ENCODE data around the gene STK11. TPM values are rescaled to one million over a fixed set of nuclear protein-coding genes. Genes with fewer than 3 reads are reported as not detected.

STK11 gene
- total RNA-seq, 1 experiment from 2014 or later, result 53.0 TPM

DNA sequence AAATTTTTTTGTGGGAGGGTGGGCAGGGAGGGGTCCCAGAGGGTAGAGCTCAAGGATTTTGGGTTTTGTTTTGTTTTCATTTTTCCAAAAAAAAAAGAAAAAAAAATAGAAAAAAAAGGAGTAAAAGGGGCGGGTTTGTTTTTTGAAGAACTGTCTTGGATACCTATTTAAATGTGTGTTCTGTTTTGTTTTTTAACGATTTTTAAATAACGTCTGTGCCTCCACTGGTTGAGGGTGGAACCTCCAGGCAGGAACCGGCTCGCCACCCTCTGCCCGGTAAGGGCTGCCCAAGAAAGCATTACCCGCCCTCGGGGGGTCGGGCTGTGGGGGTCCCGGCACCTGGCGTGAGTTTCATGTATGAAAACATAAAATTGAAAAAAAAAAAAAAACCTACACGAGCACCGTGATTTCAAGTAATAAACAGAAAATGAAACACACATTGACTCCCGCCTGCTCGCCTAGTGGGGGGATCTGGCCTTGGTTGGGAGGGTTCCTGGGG lies 53.2 kb downstream of the STK11 start:
- H3K27ac ChIP-seq, result peak overlapping the region; percentile 92
- BruUV-seq (replicated peaks), result no TSS peak
- H3K4me3 ChIP-seq, result peak overlapping the region; percentile 42; the same call in 1 of the 2 replicates
- peaks cover 10% of the 10 kb centered on the region; the same call in 1 of the 2 replicates for H4K20me1 ChIP-seq (ENCODE audit: insufficient read depth)
- H3K27me3 ChIP-seq (ENCODE audit: insufficient read depth, low read depth), result no peaks in the 10 kb centered on the region
- H3K4me1 ChIP-seq (replicated peaks; ENCODE audit: insufficient read depth), result peaks cover 53% of the 10 kb centered on the region
- H3K36me3 ChIP-seq (ENCODE audit: low read depth), result peaks cover 3% of the 10 kb centered on the region; the same call in 1 of the 2 replicates
- H3K4me2 ChIP-seq, result peak overlapping the region; percentile 74
- peaks cover 67% of the 10 kb centered on the region for H3F3A ChIP-seq (ENCODE audit: insufficient read depth, low read depth)
- ChIA-PET POLR2A (ENCODE audit: unreplicated experiment) (no interaction called here), CTCF (interaction anchor here (0.7 kb wide), 1 partner anchor 43 kb away, joined by 3 read pairs; no protein-coding TSS in a partner anchor)
- TF ChIP-seq EZH2 (IDR thresholded peaks at IDR 0.05; ENCODE audit: low read depth), result no peak
- TF ChIP-seq, protein P1, sequence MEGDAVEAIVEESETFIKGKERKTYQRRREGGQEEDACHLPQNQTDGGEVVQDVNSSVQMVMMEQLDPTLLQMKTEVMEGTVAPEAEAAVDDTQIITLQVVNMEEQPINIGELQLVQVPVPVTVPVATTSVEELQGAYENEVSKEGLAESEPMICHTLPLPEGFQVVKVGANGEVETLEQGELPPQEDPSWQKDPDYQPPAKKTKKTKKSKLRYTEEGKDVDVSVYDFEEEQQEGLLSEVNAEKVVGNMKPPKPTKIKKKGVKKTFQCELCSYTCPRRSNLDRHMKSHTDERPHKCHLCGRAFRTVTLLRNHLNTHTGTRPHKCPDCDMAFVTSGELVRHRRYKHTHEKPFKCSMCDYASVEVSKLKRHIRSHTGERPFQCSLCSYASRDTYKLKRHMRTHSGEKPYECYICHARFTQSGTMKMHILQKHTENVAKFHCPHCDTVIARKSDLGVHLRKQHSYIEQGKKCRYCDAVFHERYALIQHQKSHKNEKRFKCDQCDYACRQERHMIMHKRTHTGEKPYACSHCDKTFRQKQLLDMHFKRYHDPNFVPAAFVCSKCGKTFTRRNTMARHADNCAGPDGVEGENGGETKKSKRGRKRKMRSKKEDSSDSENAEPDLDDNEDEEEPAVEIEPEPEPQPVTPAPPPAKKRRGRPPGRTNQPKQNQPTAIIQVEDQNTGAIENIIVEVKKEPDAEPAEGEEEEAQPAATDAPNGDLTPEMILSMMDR (conservative IDR thresholded peaks at IDR 0.05), result no peak
- DNase-seq, result no peak
- no peaks in the 10 kb centered on the region for H3K9me3 ChIP-seq (ENCODE audit: insufficient read depth, low read depth)
- peaks cover 43% of the 10 kb centered on the region for H3K79me2 ChIP-seq (ENCODE audit: low read depth)
- H2AFZ ChIP-seq, result no peak overlapping the region
- H3K9me2 ChIP-seq (ENCODE audit: insufficient read depth), result no peaks in the 10 kb centered on the region
- intact Hi-C loops (cut with micrococcal nuclease; ENCODE audit: unreplicated experiment), result no loop called here

DNA sequence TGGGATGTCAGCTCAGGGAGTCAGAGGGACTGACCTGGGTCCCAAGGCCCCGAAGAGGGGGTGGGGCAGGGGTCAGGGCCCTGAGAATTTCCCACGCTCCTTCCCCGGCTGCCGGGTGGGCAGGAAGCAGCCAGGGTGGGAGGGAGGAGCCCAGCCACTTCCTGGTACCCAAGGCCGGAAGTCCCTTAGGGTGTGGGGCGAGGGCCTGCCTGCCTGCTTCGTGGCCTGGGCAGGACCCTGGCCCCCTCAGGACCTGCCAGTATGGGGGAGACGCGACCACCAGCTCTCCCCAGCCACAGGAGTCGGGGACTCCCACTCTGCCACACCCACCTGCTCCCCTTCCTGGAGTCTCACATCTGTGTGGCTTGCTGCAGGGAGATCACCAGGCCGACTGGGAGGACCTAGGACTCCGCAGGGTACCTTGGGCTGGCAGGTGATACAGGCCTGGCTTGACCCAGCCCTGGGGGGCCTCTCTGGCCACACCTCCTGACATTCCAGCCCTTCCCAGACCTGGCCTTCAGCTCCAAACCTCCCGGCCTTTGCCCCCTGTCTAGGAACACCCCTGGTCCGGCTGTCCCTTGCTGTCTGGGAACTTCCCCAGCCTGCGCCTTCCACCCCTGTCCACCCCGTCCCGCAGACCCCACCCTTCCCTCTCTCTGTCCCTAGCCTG lies 53.8 kb downstream of the STK11 start:
- no peak overlapping the region for H2AFZ ChIP-seq
- BruUV-seq (replicated peaks), result TSS peak; percentile 78
- H3K27ac ChIP-seq, result peak overlapping the region; percentile 92
- H3K27me3 ChIP-seq (ENCODE audit: insufficient read depth, low read depth), result no peaks in the 10 kb centered on the region
- intact Hi-C loops (cut with micrococcal nuclease; ENCODE audit: unreplicated experiment), result no loop called here
- H3K36me3 ChIP-seq (ENCODE audit: low read depth), result peaks cover 2% of the 10 kb centered on the region; the same call in 1 of the 2 replicates
- TF ChIP-seq EZH2 (IDR thresholded peaks at IDR 0.05; ENCODE audit: low read depth), result no peak
- TF ChIP-seq, protein P1 (conservative IDR thresholded peaks at IDR 0.05), result no peak
- peak; percentile 77 to 85 for DNase-seq
- H3K9me2 ChIP-seq (ENCODE audit: insufficient read depth), result no peaks in the 10 kb centered on the region
- ChIA-PET POLR2A (ENCODE audit: unreplicated experiment) (interaction anchor here (0.5 kb wide), 1 partner anchor 10 kb away, joined by 4 read pairs; the partner anchor contains the start of gene CIRBP), CTCF (no interaction called here)
- H3K4me1 ChIP-seq (replicated peaks; ENCODE audit: insufficient read depth), result peaks cover 51% of the 10 kb centered on the region
- peaks cover 9% of the 10 kb centered on the region; the same call in 1 of the 2 replicates for H4K20me1 ChIP-seq (ENCODE audit: insufficient read depth)
- peak overlapping the region; percentile 74 for H3K4me2 ChIP-seq
- peaks cover 66% of the 10 kb centered on the region for H3F3A ChIP-seq (ENCODE audit: insufficient read depth, low read depth)
- H3K9me3 ChIP-seq (ENCODE audit: insufficient read depth, low read depth), result no peaks in the 10 kb centered on the region
- peaks cover 37% of the 10 kb centered on the region for H3K79me2 ChIP-seq (ENCODE audit: low read depth)
- peak overlapping the region; percentile 42; the same call in 1 of the 2 replicates for H3K4me3 ChIP-seq

DNA sequence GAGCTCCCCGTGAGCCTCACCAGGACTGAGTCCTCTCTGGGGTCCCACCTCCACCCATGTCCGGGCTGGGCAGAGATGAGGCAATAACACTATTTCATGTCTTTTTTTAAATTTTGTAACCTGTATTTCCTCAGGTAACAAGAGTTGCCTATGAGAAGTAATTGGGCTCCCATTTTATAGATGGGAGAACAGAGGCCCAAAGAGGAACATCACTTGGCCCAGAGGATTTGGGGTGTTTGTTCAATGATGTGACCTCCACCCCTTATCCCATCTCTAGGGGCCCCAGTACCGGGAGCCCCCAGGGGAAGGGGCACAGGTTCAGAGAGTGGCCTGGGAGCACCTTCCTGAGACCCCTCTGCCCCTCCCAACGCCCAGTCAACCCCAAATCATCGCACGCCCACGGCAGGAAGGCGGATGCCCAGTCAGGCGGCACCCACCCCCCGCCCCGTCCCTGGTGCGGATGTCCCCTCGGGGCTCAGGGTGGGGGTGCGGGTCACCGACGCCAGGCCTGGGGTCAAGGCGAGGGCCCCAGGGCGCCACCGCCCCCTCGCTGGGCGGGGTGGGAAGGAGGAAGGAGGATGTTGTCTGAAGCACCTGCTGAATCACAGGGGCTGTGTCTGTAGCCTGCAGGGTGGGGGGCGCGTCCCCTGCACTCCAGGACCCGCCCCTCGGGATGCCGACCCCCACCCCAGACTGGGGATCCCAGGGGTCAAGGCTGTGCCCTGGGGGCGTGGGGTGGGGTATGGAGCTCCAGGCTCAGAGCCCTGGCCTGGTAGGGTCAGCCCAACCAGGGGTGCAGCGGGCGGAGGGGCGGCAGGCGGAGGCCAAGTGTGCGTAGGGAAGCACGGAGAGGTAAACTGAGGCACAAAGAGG lies 54.5 kb downstream of the STK11 start:
- peak overlapping the region; percentile 92 for H3K27ac ChIP-seq
- peaks cover 57% of the 10 kb centered on the region for H3K4me1 ChIP-seq (replicated peaks; ENCODE audit: insufficient read depth)
- no peak overlapping the region for H2AFZ ChIP-seq
- peak overlapping the region; percentile 40; the same call in 1 of the 2 replicates for H3K4me3 ChIP-seq
- H3F3A ChIP-seq (ENCODE audit: insufficient read depth, low read depth), result peaks cover 62% of the 10 kb centered on the region
- ChIA-PET POLR2A (ENCODE audit: unreplicated experiment) (interaction anchor here (0.5 kb wide), 1 partner anchor 9 kb away, joined by 4 read pairs; the partner anchor contains the start of gene CIRBP), CTCF (no interaction called here)
- H3K27me3 ChIP-seq (ENCODE audit: insufficient read depth, low read depth), result no peaks in the 10 kb centered on the region
- peak overlapping the region; percentile 74 for H3K4me2 ChIP-seq
- H4K20me1 ChIP-seq (ENCODE audit: insufficient read depth), result peaks cover 9% of the 10 kb centered on the region; the same call in 1 of the 2 replicates
- no peaks in the 10 kb centered on the region; the same call in 1 of the 2 replicates for H3K36me3 ChIP-seq (ENCODE audit: low read depth)
- TF ChIP-seq, protein P1 (conservative IDR thresholded peaks at IDR 0.05), result no peak
- no peak for TF ChIP-seq EZH2 (IDR thresholded peaks at IDR 0.05; ENCODE audit: low read depth)
- H3K9me3 ChIP-seq (ENCODE audit: insufficient read depth, low read depth), result no peaks in the 10 kb centered on the region
- intact Hi-C loops (cut with micrococcal nuclease; ENCODE audit: unreplicated experiment), result no loop called here
- no peaks in the 10 kb centered on the region for H3K9me2 ChIP-seq (ENCODE audit: insufficient read depth)
- DNase-seq, result peak; percentile 65 to 82
- peaks cover 30% of the 10 kb centered on the region for H3K79me2 ChIP-seq (ENCODE audit: low read depth)
- no TSS peak for BruUV-seq (replicated peaks)

Data from PC-9 (cell line).